GM21717 (cell line): Measurements from ENCODE around the gene TMEM97.
"Not testable (repeated sequence)": the region's sequence is repeated elsewhere in the genome, so short reads cannot be mapped to it uniquely, and the experiment has no call there.

ENCODE experiments used
- ATAC-seq: cut with Tn5 transposase; IDR thresholded peaks from one replicate; pipeline ENCODE4 v1.9.1; 2021; ENCODE audit warnings: mild to moderate bottlenecking, moderate library complexity; ENCODE audit not compliant: unreplicated experiment

The TMEM97 gene

GRCh38 chr17:28318759-28319597, at the start of gene TMEM97:
Gene TMEM97, plus strand, starts transcription at chr17:28319200. Its CDS starts 40 bp downstream, at chr17:28319240.
- ATAC-seq, result peak; percentile 92

- ATAC-seq, result no peak
Observed at GRCh38 chr17:28270055-28270454, 48.9 kb upstream of the TMEM97 start.

DNA sequence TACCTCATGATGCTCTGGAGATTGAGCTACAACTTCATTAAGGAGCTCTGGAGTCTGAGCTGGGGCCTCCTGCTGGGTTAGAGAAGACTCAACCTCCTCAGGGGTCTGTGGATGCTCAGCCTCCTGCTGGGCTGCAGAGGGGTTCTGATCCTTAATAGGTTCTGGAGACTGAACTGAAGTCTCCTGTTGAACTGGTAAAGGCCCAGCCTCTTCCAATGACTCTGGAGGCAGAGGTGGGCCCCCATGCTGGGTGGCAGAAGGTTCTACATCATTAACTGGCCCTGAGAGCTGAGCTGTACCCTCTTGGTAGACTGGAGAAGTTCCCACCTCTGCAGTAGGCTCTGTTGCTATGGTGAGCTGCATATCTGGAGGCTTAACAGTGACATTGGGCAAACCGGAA, 48.1 kb upstream of the TMEM97 start:
- no peak for ATAC-seq

- ATAC-seq, result no peak
Observed at GRCh38 chr17:28271431-28271830, 47.6 kb upstream of the TMEM97 start.

GRCh38 chr17:28272166-28272565, 46.8 kb upstream of the TMEM97 start:
- ATAC-seq, result no peak

DNA sequence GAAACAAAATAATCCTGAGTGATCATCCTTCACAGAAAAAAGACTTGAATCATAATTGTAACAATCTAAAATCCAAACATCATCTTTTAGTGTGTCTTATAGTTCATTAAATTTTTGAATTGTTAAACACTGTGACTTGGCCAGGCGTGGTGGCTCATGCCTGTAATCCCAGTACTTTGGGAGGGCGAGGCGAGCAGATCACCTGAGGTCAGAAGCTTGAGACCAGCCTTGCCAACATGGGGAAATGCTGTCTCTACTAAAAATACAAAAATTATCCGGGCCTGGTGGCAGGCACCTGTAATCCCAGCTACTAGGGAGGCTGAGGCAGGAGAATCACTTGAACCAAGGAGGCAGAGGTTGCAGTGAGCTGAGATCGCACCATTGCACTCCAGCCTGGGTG, 45.7 kb upstream of the TMEM97 start:
- ATAC-seq, result not testable (repeated sequence)

- ATAC-seq, result no peak
Observed at GRCh38 chr17:28274591-28275265, 44.3 kb upstream of the TMEM97 start.

DNA sequence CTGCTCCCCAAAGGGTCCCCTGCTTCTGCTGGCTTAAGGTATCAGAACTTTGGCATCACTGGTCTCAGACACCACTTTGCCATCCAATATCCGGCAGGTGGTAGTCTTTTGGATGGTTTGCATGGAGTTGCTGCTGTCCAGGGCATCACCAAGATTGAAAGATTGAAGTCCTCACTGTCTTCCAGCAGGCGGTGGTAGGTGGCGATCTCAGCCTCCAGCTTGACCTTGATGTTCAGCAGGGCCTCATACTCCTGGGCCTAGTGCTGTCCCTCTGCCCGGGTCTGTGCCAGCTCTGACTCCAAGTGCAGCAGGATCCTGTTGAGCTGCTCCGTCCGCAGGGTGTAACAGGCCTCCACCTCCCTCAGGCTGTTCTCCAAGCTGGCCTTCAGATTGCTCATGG, 43.0 kb upstream of the TMEM97 start:
- no peak for ATAC-seq

- ATAC-seq, result no peak
Observed at GRCh38 chr17:28279411-28279810, 39.6 kb upstream of the TMEM97 start.

- ATAC-seq, result no peak
Observed at GRCh38 chr17:28280826-28281225, 38.2 kb upstream of the TMEM97 start.

- ATAC-seq, result no peak
Observed at GRCh38 chr17:28282596-28282995, 36.4 kb upstream of the TMEM97 start.

DNA sequence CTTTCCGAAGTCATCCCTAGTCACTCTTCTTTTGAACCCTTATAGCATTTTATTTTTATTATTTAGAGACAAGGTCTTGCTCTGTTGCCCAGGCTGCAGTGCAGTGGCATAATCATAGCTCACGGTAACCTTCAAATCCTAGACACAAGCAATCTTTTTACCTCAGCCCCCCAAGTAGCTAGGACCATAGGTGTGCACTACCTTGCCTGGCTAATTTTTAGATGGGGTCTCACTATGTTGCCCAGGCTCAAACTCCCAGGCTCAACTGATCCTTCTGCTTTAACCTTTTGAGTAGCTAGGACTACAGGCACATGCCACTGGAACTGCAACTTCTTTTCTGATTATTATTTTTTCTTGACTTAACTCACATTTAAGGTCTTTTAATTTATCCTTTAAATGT, 33.0 kb upstream of the TMEM97 start:
- no peak for ATAC-seq

GRCh38 chr17:28290703-28291102, 28.3 kb upstream of the TMEM97 start:
- ATAC-seq, result no peak

DNA sequence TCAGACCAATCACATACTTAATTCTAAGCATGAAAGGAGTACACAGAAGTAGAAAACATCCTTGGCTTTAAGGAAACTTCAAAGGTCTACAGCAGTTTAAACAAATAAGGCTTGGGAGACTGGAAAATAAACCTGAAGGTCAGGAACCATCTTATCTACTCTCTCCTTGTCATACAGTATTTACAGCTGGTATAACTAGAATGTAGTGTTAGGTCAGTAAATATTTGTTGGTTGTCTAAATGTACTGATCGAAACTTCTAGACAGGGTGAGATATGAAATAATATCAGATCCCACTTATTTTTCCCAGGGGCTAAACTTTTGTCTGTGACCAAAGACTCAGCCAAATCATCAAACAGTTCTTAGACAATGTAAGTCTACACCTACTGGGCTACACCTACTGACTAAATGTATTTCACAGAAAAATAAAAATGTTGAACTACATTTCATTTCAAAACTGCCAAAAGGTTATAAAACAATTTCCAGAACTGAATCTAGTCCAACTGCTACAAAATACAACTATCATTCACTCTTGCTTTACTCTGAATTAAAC, 27.1 kb upstream of the TMEM97 start:
- ATAC-seq, result no peak

- not testable (repeated sequence) for ATAC-seq
Observed at GRCh38 chr17:28292878-28293277, 26.1 kb upstream of the TMEM97 start.

- no peak for ATAC-seq
Observed at GRCh38 chr17:28293994-28294393, 25.0 kb upstream of the TMEM97 start.

GRCh38 chr17:28295677-28296578, 23.1 kb upstream of the TMEM97 start:
- ATAC-seq, result no peak

GRCh38 chr17:28298449-28298848, 20.6 kb upstream of the TMEM97 start:
- ATAC-seq, result no peak

DNA sequence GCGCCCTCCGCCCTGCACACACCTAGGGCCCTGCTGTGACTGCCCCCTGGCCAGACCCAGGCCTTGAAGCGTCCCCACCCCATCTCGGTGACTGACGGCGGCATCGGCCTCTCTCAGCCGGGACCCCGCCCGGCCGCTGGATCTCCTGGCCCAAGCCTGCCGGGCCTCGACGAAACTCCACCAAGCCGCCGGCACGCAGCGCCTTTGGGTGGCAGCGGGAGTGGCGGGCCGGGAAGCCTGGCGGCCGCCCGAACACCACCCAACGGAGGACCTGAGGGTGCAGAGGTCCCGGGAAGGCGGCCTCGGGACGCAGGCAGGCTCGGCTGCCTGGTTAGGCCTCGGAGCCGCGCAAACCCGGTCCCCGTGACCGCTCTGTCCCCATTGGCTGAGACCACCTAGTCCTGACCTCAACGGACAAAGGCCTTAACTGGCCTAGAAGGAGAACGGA, 12.0 kb upstream of the TMEM97 start:
- no peak for ATAC-seq

GRCh38 chr17:28313841-28314240, 5.2 kb upstream of the TMEM97 start:
- ATAC-seq, result no peak
